Measurements from ENCODE around the gene DAPL1. TPM values are rescaled to one million over a fixed set of nuclear protein-coding genes. Genes with fewer than 3 reads are reported as not detected.
"Not testable (repeated sequence)": the region's sequence is repeated elsewhere in the genome, so short reads cannot be mapped to it uniquely, and the experiment has no call there.

Gene DAPL1
- total and polyA plus RNA-seq, 5 experiments from 2014 or later, result not detected

DNA sequence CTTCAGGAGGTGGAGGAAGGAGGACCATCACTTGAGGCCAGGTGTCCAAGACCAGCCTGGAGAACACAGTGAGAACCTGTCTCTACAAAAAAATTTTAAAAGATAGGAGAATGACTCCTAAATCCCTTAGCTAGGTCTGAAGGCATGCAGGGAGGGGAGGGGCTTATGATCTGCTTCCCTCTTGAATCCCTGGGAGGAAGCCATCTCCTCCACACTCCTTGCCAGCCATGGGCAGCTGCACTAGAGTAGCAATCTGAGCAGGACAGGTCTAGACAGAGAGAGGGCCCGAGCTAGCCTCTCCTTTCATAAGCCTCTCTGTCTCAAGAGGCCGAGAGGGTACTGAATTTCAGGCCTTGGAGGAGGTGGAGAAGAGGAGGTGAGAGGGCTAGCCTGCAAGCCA, 42.5 kb downstream of the DAPL1 start:
- Mint-ChIP-seq H3K4me1 (no peaks in the 10 kb centered on the region), H3K27me3 (peaks cover 0 to 1% (median 0%) of the 10 kb centered on the region in 5 donors), H3K9me3 (peaks cover 0 to 4% (median 0%) of the 10 kb centered on the region in 9 donors), H3K27ac (no peak overlapping the region), H3K36me3 (no peaks in the 10 kb centered on the region), H3K4me3 (no peak overlapping the region)
- POLR2A ChIA-PET, result no interaction called here
- no peak for ATAC-seq
- DNase-seq, result no peak

- Mint-ChIP-seq H3K4me1 (no peaks in the 10 kb centered on the region), H3K4me3 (no peak overlapping the region), H3K9me3 (peaks cover 0 to 4% (median 0%) of the 10 kb centered on the region in 9 donors), H3K36me3 (no peaks in the 10 kb centered on the region), H3K27ac (no peak overlapping the region), H3K27me3 (peaks cover 0 to 8% (median 0%) of the 10 kb centered on the region in 5 donors)
- POLR2A ChIA-PET, result no interaction called here
- ATAC-seq, result no peak
- no peak for DNase-seq
These were observed 46.7 kb downstream of the DAPL1 start for GRCh38 chr2:158841850-158842249.

- no peak for DNase-seq
- Mint-ChIP-seq H3K27me3 (peaks cover 0 to 8% (median 1%) of the 10 kb centered on the region in 5 donors), H3K27ac (no peak overlapping the region), H3K36me3 (no peaks in the 10 kb centered on the region), H3K9me3 (no peaks in the 10 kb centered on the region), H3K4me1 (no peaks in the 10 kb centered on the region), H3K4me3 (no peak overlapping the region)
- no peak for ATAC-seq
- POLR2A ChIA-PET, result no interaction called here
These were observed 50.3 kb downstream of the DAPL1 start for GRCh38 chr2:158845444-158845843.

DNA sequence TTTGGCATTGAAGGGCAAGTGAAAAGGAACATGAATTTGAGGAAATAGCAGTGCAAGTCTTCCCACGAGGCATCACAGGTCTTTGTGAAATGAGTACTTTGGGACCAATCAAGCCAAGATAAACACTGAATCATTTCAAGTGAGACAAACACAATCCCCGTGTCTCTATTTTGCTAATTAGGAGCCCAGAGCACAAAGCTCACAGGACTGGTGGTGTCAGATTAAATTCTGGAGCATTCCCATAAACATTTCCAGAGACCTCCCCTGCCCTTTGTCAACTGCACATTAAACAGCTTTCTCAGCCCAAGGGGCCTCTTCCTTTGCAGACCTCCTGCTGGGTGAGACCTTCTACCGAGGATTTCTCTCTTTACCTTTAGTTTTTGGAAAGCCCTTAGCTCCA, 50.7 kb downstream of the DAPL1 start:
- H3K36me3 Mint-ChIP-seq, result no peaks in the 10 kb centered on the region
- no peaks in the 10 kb centered on the region for H3K9me3 Mint-ChIP-seq
- peaks cover 0 to 8% (median 1%) of the 10 kb centered on the region in 5 donors for H3K27me3 Mint-ChIP-seq
- ATAC-seq, result no peak
- POLR2A ChIA-PET, result no interaction called here
- no peak for DNase-seq
- no peak overlapping the region for H3K27ac Mint-ChIP-seq
- H3K4me3 Mint-ChIP-seq, result no peak overlapping the region
- no peaks in the 10 kb centered on the region for H3K4me1 Mint-ChIP-seq

DNA sequence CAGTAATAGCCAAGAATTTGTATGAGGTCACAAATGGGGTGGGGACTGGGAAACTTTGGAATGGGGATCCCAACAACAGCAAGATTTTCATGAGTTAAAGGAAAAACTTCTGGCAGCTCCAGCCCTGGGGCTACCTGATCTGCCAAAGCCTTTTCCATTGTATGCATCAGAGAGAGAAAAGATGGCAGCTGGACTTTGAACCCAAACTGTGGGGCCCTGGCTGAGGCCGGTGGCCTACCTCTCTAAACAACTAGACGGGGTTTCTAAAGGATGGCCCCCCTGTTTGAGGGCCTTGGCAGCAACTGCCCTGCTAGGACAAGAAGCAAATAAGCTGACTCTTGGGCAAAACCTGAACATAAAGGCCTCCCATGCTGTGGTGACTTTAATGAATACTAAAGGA, 52.4 kb downstream of the DAPL1 start:
- H3K9me3 Mint-ChIP-seq, H3K27me3 Mint-ChIP-seq, H3K27ac Mint-ChIP-seq, DNase-seq, H3K4me1 Mint-ChIP-seq, H3K4me3 Mint-ChIP-seq, POLR2A ChIA-PET, ATAC-seq, H3K36me3 Mint-ChIP-seq: not testable (repeated sequence)

DNA sequence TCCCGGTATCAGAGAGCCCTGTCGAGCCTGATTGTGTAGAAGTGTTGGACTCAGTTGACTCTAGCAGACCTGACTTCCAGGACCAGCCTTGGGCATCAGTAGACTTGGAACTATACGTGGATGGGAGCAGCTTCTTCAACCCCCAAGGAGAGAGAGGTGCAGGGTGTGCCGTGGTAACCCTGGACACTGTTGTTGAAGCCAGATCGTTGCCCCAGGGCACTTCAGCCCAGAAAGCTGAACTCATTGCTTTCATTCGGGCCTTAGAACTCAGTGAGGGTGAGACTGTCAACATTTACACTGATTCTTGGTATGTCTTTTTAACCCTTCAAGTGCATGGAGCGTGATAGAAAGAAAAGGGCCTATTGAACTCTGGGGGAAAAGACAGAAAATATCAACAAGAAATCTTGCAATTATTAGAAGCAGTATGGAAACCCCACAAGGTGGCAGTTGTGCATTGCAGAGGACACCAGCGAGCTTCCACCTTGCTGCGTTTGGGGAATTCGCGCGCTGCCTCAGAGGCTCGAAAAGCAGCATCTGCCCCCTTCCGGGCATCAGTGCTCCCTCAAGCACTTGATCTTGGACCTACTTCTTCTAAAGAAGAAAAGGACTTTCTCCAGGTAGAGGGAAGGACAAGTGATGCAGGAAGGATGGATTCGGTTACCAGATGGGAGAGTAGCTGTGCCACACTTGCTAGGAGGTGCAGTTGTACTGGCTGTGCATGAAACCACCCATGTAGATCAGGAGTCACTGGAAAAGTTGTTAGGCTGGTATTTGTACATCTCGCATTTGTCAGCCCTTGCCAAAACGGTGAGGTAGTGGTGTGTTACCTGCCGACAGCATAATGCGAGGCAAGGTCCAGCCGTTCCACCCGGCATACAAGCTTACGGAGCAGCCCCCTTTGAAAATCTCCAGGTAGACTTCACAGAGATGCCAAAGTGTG, 53.2 kb downstream of the DAPL1 start:
- H3K4me1 Mint-ChIP-seq, POLR2A ChIA-PET, H3K9me3 Mint-ChIP-seq, H3K4me3 Mint-ChIP-seq, ATAC-seq, H3K27ac Mint-ChIP-seq, H3K27me3 Mint-ChIP-seq, H3K36me3 Mint-ChIP-seq, DNase-seq: not testable (repeated sequence)

DNA sequence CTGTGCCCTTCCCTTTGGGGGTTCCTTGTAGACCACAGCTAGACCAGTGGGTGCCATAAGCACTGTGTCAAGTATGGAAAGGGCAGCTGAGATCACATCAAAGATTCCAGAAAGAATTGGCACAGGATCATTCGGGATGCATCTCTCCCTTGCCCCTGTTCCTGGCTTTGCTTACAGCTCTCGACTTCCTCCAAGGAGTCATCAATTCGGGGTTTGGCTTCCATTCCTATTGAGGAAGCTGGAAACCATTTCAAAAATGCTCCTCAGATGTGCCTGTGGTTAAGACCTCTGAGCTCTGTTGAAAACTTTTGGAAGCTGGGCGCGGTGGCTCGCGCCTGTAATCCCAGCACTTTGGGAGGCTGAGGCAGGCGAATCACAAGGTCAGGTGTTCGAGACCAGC, 65.1 kb downstream of the DAPL1 start:
- H3K27me3 Mint-ChIP-seq, result peaks cover 0 to 11% (median 5%) of the 10 kb centered on the region in 5 donors
- H3K4me1 Mint-ChIP-seq, H3K9me3 Mint-ChIP-seq, H3K4me3 Mint-ChIP-seq, H3K36me3 Mint-ChIP-seq, H3K27ac Mint-ChIP-seq, ATAC-seq, POLR2A ChIA-PET, DNase-seq: not testable (repeated sequence)

DNA sequence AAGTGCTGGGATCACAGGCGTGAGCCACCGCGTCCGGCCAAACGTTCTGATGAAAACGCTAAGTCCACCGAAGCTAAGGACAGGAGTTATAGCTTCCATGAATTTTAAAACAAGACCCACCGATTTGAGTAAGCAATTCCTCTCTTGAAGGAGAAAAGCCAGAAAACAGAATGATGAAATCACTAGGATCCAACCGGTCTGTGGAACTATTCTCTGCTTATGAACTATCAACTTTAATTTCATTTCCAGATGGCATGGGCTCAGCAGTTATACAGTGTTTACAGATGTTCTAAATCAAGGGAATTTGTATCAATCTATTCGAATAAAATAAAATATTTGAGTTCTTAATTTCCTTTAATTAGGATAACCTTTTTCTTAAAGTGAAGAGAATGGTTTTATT, 66.5 kb downstream of the DAPL1 start:
- ATAC-seq, H3K4me3 Mint-ChIP-seq, H3K9me3 Mint-ChIP-seq, H3K36me3 Mint-ChIP-seq, H3K4me1 Mint-ChIP-seq, POLR2A ChIA-PET, H3K27ac Mint-ChIP-seq, DNase-seq: not testable (repeated sequence)
- peaks cover 0 to 11% (median 5%) of the 10 kb centered on the region in 5 donors for H3K27me3 Mint-ChIP-seq

DNA sequence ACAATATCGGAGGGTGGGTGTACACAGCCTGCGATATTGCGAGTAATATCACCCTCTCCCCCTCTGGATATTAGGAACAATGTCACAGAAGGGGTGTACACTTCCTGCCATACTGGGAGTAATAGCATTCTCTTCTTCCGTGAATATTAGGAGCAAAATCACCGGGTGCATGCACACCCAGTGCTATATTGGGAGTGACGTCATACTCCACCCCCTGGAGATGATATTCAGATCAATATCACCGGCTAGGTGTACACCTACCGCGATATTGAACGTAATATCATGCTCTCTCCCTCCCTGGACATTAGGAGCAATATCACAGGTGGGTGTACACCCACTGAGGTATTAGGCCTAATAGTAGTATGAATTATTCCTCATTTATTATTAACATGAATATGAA, 70.4 kb downstream of the DAPL1 start:
- H3K27me3 Mint-ChIP-seq, H3K27ac Mint-ChIP-seq, H3K36me3 Mint-ChIP-seq, DNase-seq, ATAC-seq, H3K4me3 Mint-ChIP-seq, H3K4me1 Mint-ChIP-seq, H3K9me3 Mint-ChIP-seq, POLR2A ChIA-PET: not testable (repeated sequence)

Other genes starting within 250 kb of the DAPL1 start
- gene TANC1, start 173.3 kb downstream of the DAPL1 start, total RNA-seq, result under 1 TPM; 0.05 to 0.13 TPM
- under 1 TPM in 2 of 3 donors, not detected in 1; 0.05 to 0.17 TPM for gene TANC1, start 173.3 kb downstream of the DAPL1 start, polyA plus RNA-seq